Activated CD4-positive, alpha-beta T cell treated with anti-CD3 and anti-CD28 coated beads, Interleukin-2, amount 10 ng/mL, durations not matched to agents 7 days and 5 days (primary cell): ENCODE measurements around the gene CT45A3. TPM values are rescaled to one million over a fixed set of nuclear protein-coding genes. Genes with fewer than 3 reads are reported as not detected.
"Not testable (repeated sequence)": the region's sequence is repeated elsewhere in the genome, so short reads cannot be mapped to it uniquely, and the experiment has no call there.

Source experiments
- CTCF ChIA-PET: fragments of 350-600 bp; sonication (Branson Sonifier 250); formaldehyde crosslinking; loops from one replicate; lab custom pipeline; 2021; ENCODE audit warnings: antibody characterized with exemption; lab: Charles Lee
- POLR2A ChIA-PET: fragments of 350-600 bp; sonication (Branson Sonifier 250); formaldehyde crosslinking; loops from one replicate; lab custom pipeline; 2021; ENCODE audit warnings: antibody characterized with exemption; lab: Charles Lee
- DNase-seq: peaks from one replicate; pipeline ENCODE4 v3.0.0-alpha.2; 2020
- H3K27ac Mint-ChIP-seq: one replicate; pipeline ENCODE4 v1.8.0; 2021; ENCODE audit warnings: mild to moderate bottlenecking, moderate library complexity, mixed read lengths
- H3K27me3 Mint-ChIP-seq: one replicate; pipeline ENCODE4 v1.8.0; 2021; ENCODE audit warnings: mixed read lengths
- H3K36me3 Mint-ChIP-seq: one replicate; pipeline ENCODE4 v1.8.0; 2021; ENCODE audit warnings: low read depth, mixed read lengths
- H3K4me1 Mint-ChIP-seq: one replicate; pipeline ENCODE4 v1.8.0; 2021; ENCODE audit warnings: mixed read lengths
- H3K4me3 Mint-ChIP-seq: one replicate; pipeline ENCODE4 v1.8.0; 2021; ENCODE audit warnings: mild to moderate bottlenecking, moderate library complexity, mixed read lengths
- H3K9me3 Mint-ChIP-seq: one replicate; pipeline ENCODE4 v1.8.0; 2021; ENCODE audit warnings: mixed read lengths
- total RNA-seq, 2 experiments: library from RNA; stranded (reverse); gene quantifications; one replicate each; pipeline ENCODE4 v1.2.3, GENCODE V29; 2021

Gene CT45A3
- not detected for total RNA-seq

- DNase-seq, H3K27me3 Mint-ChIP-seq, H3K27ac Mint-ChIP-seq, H3K36me3 Mint-ChIP-seq, H3K4me3 Mint-ChIP-seq, CTCF ChIA-PET, H3K4me1 Mint-ChIP-seq, H3K9me3 Mint-ChIP-seq, POLR2A ChIA-PET: not testable (repeated sequence)
Measured at GRCh38 chrX:135768091-135768490, at the start of gene CT45A3. CT45A3 (minus strand) TSS chrX:135768191; CDS start chrX:135764444, 3,747 bp downstream.

GRCh38 chrX:135802687-135803086, 34.7 kb upstream of the CT45A3 start, which contains the start of gene CT45A6:
CT45A6 (minus strand) TSS chrX:135802787; CDS start chrX:135798993, 3,794 bp downstream.
- H3K9me3 Mint-ChIP-seq, H3K36me3 Mint-ChIP-seq, H3K4me3 Mint-ChIP-seq, DNase-seq, H3K27me3 Mint-ChIP-seq, H3K4me1 Mint-ChIP-seq, H3K27ac Mint-ChIP-seq, CTCF ChIA-PET, POLR2A ChIA-PET: not testable (repeated sequence)

GRCh38 chrX:135785403-135785802, 17.4 kb upstream of the CT45A3 start, which contains the start of gene CT45A5:
CT45A5 (minus strand) TSS chrX:135785503; CDS start chrX:135781729, 3,774 bp downstream.
- H3K4me1 Mint-ChIP-seq, H3K27ac Mint-ChIP-seq, H3K9me3 Mint-ChIP-seq, CTCF ChIA-PET, DNase-seq, H3K4me3 Mint-ChIP-seq, H3K27me3 Mint-ChIP-seq, H3K36me3 Mint-ChIP-seq, POLR2A ChIA-PET: not testable (repeated sequence)

- H3K9me3 Mint-ChIP-seq, POLR2A ChIA-PET, H3K27me3 Mint-ChIP-seq, H3K36me3 Mint-ChIP-seq, H3K4me1 Mint-ChIP-seq, H3K27ac Mint-ChIP-seq, H3K4me3 Mint-ChIP-seq, CTCF ChIA-PET, DNase-seq: not testable (repeated sequence)
Measured at GRCh38 chrX:135744739-135745138, 23.3 kb downstream of the CT45A3 start.

GRCh38 chrX:135741192-135741715, 26.7 kb downstream of the CT45A3 start:
- no peaks in the 10 kb centered on the region for H3K27me3 Mint-ChIP-seq
- CTCF ChIA-PET = no interaction called here
- POLR2A ChIA-PET = no interaction called here
- H3K9me3 Mint-ChIP-seq = no peaks in the 10 kb centered on the region
- no peaks in the 10 kb centered on the region for H3K4me1 Mint-ChIP-seq
- DNase-seq = no peak
- H3K36me3 Mint-ChIP-seq = no peaks in the 10 kb centered on the region
- no peak overlapping the region for H3K4me3 Mint-ChIP-seq
- no peak overlapping the region for H3K27ac Mint-ChIP-seq

GRCh38 chrX:135740681-135741149, 27.3 kb downstream of the CT45A3 start:
- ChIA-PET CTCF (no interaction called here), POLR2A (no interaction called here)
- Mint-ChIP-seq H3K9me3 (no peaks in the 10 kb centered on the region), H3K4me1 (no peaks in the 10 kb centered on the region), H3K27ac (no peak overlapping the region), H3K4me3 (peak overlapping the region; percentile 19), H3K36me3 (no peaks in the 10 kb centered on the region), H3K27me3 (no peaks in the 10 kb centered on the region)
- peak; percentile 58 for DNase-seq

- no peaks in the 10 kb centered on the region for H3K27me3 Mint-ChIP-seq
- H3K36me3 Mint-ChIP-seq = no peaks in the 10 kb centered on the region
- no peak overlapping the region for H3K27ac Mint-ChIP-seq
- H3K4me1 Mint-ChIP-seq = no peaks in the 10 kb centered on the region
- DNase-seq = no peak
- H3K9me3 Mint-ChIP-seq = no peaks in the 10 kb centered on the region
- no peak overlapping the region for H3K4me3 Mint-ChIP-seq
- POLR2A ChIA-PET = no interaction called here
- CTCF ChIA-PET = no interaction called here
Measured at GRCh38 chrX:135737366-135738071, 30.5 kb downstream of the CT45A3 start.

GRCh38 chrX:135734666-135735065, 33.3 kb downstream of the CT45A3 start:
- H3K27ac Mint-ChIP-seq, H3K9me3 Mint-ChIP-seq, POLR2A ChIA-PET, H3K4me1 Mint-ChIP-seq, DNase-seq, CTCF ChIA-PET, H3K4me3 Mint-ChIP-seq, H3K27me3 Mint-ChIP-seq, H3K36me3 Mint-ChIP-seq: not testable (repeated sequence)

GRCh38 chrX:135713795-135714194, 54.2 kb downstream of the CT45A3 start:
- Mint-ChIP-seq H3K36me3 (no peaks in the 10 kb centered on the region), H3K4me3 (no peak overlapping the region), H3K27me3 (no peaks in the 10 kb centered on the region), H3K9me3 (no peaks in the 10 kb centered on the region), H3K27ac (no peak overlapping the region), H3K4me1 (no peaks in the 10 kb centered on the region)
- DNase-seq = no peak
- ChIA-PET POLR2A (no interaction called here), CTCF (no interaction called here)

- H3K27ac Mint-ChIP-seq, H3K27me3 Mint-ChIP-seq, H3K4me3 Mint-ChIP-seq, H3K36me3 Mint-ChIP-seq, POLR2A ChIA-PET, CTCF ChIA-PET, H3K4me1 Mint-ChIP-seq, H3K9me3 Mint-ChIP-seq: not testable (repeated sequence)
- DNase-seq = peak; percentile 11
Measured at GRCh38 chrX:135713183-135713689, 54.8 kb downstream of the CT45A3 start, which contains the start of gene CT45A1. CT45A1 (plus strand) TSS chrX:135713639; CDS start chrX:135718941, 5,302 bp downstream.

Other genes starting within 250 kb of the CT45A3 start
- gene INTS6L, start 247.5 kb downstream of the CT45A3 start, total RNA-seq = 10 to 100 TPM; 30.1 to 32.5 TPM
- not detected for gene CT45A1, start 54.6 kb downstream of the CT45A3 start, total RNA-seq
- gene CT45A5, start 17.3 kb upstream of the CT45A3 start, total RNA-seq = not detected
- gene CT45A6, start 34.6 kb upstream of the CT45A3 start, total RNA-seq = not detected
- not detected for gene CT45A2, start 51.8 kb upstream of the CT45A3 start, total RNA-seq
- gene CT45A7, start 69.1 kb upstream of the CT45A3 start, total RNA-seq = not detected
- not detected for gene CT45A8, start 86.3 kb upstream of the CT45A3 start, total RNA-seq
- not detected for gene CT45A9, start 103.6 kb upstream of the CT45A3 start, total RNA-seq
- gene CT45A10, start 125.3 kb upstream of the CT45A3 start, total RNA-seq = not detected
- not detected for gene SAGE1, start 125.5 kb upstream of the CT45A3 start, total RNA-seq
- 10 to 100 TPM; 19.1 to 23.1 TPM for gene MMGT1, start 205.8 kb upstream of the CT45A3 start, total RNA-seq
- gene SLC9A6, start 217.2 kb upstream of the CT45A3 start, total RNA-seq = 10 to 100 TPM; 17.2 to 17.6 TPM